ENCODE measurements around the gene SULT6B1.
"Not testable (repeated sequence)": the region's sequence is repeated elsewhere in the genome, so short reads cannot be mapped to it uniquely, and the experiment has no call there.

SULT6B1 gene

DNA sequence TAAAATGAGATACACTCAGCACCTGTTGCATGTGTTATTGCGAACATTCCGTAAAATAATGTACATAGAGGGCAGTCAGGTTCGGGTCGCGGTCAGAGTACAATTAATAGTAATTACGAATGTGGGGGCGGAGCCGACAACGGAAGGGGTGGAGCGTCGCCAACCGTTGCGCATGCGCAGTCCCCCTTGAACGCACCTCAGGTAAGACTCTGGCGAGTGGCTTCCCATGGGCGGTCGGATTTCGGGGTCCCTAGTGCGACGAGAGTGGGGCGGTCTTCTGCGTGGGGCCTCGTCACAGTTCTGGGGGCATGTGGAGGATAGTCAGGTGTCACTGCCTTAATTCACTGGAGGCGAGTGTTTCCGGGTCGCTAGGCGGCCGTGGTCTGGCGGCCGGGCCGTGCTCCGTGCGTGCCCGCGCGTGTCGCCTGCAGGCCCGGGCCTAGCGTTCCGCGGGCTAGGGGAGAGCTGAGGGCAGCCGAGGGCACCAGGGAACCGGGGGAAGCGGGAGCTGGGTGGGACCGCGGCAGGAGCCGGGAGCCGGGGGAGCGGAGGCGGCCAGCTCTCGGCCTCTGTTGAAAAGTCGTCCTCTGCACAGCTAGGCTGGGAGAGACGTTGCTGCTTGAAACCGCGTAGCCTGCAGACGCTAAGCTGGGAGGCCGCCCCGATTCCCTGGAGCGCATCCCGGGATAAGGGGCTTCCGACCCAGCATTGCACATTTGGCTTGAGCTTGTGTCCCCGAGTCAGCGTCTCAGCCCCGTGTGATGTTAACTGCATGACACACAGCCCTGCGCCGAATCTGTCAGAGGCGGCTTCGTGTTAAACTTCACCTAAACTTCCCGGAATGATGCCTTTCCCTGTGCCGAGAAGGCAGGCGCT lies 8.1 kb upstream of the SULT6B1 start, which contains the start of gene CEBPZOS:
CEBPZOS (plus strand) TSS at position 177 of the 876 bp plus-strand sequence. CDS start 3,209 bp downstream, outside the sequence.
- peak; percentile 74 for DNase-seq (ENCODE audit: low read depth, low spot score)
- TF ChIP-seq, protein P1, sequence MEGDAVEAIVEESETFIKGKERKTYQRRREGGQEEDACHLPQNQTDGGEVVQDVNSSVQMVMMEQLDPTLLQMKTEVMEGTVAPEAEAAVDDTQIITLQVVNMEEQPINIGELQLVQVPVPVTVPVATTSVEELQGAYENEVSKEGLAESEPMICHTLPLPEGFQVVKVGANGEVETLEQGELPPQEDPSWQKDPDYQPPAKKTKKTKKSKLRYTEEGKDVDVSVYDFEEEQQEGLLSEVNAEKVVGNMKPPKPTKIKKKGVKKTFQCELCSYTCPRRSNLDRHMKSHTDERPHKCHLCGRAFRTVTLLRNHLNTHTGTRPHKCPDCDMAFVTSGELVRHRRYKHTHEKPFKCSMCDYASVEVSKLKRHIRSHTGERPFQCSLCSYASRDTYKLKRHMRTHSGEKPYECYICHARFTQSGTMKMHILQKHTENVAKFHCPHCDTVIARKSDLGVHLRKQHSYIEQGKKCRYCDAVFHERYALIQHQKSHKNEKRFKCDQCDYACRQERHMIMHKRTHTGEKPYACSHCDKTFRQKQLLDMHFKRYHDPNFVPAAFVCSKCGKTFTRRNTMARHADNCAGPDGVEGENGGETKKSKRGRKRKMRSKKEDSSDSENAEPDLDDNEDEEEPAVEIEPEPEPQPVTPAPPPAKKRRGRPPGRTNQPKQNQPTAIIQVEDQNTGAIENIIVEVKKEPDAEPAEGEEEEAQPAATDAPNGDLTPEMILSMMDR (IDR thresholded peaks at IDR 0.05; ENCODE audit: low read depth, low read length), result no peak
- H3K4me3 ChIP-seq (ENCODE audit: low read depth, low read length), result peak within 1 kb of the TSS; percentile 76
- in situ Hi-C loops (cut with HindIII; ENCODE audit: low sequenced_read_pairs), result no loop called here

DNA sequence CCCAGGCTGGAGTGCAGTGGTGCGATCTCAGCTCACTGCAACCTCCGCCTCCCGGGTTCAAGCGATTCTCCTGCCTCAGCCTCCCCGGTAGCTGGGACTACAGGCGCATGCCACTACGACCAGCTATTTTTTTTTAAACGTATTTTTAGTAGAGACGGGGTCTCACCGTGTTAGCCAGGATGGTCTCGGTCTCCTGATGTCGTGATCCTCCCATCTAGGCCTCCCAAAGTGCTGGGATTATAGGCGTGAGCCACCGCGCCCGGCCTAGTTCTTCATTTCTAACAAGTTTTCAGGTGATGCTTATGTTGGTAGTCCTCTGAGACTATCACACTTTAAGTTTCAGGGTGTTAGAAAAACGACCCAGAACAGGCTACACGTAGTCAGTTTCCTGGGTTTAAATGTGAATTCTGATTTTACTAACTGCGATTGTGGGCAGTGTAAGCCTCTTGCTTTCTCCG lies 7.4 kb upstream of the SULT6B1 start:
- in situ Hi-C loops (cut with HindIII; ENCODE audit: low sequenced_read_pairs), result not testable (repeated sequence)

DNA sequence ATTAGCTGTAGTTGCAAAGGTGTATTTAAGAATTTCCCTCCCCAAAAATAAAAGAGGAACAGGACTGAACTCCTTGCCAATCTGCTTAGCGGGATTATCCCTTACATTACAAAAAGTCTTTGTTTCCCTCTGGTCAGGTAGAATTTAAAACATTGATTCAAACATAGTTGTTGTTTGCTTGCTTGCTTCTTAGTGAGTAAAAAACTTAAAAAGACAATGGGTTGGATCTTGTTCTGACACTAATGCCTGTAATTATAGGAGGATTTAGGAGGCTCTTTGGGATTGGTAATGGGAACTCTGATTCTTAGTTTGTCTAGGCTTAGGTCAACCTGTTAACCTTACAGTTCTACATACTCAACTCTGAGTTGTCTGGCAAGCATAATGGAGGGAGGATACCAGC lies 4.1 kb upstream of the SULT6B1 start:
- H3K4me3 ChIP-seq (ENCODE audit: low read depth, low read length), result no peak overlapping the region
- TF ChIP-seq, protein P1 (IDR thresholded peaks at IDR 0.05; ENCODE audit: low read depth, low read length), result no peak
- DNase-seq (ENCODE audit: low read depth, low spot score), result no peak
- in situ Hi-C loops (cut with HindIII; ENCODE audit: low sequenced_read_pairs), result no loop called here

More for the DNA sequence above, 7.4 kb upstream of the SULT6B1 start:
- peak overlapping the region; percentile 76 for H3K4me3 ChIP-seq (ENCODE audit: low read depth, low read length)
- DNase-seq (ENCODE audit: low read depth, low spot score), result not testable (repeated sequence)

DNA sequence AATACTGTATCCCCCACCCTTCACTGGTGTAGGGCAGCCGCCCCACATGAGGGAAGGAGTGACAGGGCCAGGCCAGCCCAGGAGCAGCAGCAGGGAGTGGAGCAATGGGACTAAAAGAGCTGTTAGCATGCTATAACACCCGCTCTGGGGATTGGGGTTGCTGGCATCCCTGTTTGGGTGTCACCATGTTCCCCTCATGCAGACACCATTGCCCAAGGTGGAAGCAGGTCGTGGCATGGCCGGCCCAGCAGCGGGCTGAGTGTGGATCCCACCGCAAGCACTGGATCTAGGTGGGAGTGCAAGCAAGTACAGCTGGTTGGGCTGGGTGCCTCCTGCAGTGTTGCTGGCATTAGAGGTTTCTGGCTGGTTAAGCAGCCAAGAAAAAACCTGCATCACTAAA lies 3.3 kb upstream of the SULT6B1 start:
- in situ Hi-C loops (cut with HindIII; ENCODE audit: low sequenced_read_pairs), result no loop called here
- TF ChIP-seq, protein P1 (IDR thresholded peaks at IDR 0.05; ENCODE audit: low read depth, low read length), result no peak
- DNase-seq (ENCODE audit: low read depth, low spot score), result no peak
- no peak overlapping the region for H3K4me3 ChIP-seq (ENCODE audit: low read depth, low read length)

DNA sequence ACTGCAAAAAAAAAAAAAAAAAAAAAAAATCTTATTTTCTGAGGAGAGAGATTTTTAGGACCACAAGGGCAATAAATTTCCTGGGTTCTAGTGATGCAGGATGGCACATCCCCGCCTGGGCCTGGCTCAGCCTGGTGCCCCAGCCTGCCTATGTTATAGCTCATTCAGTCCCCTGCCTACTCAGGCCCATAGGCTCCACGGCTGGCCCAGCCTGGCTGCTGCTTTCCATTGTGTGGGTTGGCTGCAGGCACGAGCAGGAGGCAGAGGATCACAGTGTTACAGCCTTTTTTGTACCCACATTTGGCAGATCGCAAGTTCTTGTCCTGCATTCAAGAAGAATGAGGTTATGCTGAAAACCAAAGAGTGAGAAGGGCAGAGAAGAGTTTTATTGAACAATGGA lies 2.8 kb upstream of the SULT6B1 start:
- no peak overlapping the region for H3K4me3 ChIP-seq (ENCODE audit: low read depth, low read length)
- in situ Hi-C loops (cut with HindIII; ENCODE audit: low sequenced_read_pairs), result no loop called here
- no peak for DNase-seq (ENCODE audit: low read depth, low spot score)
- TF ChIP-seq, protein P1 (IDR thresholded peaks at IDR 0.05; ENCODE audit: low read depth, low read length), result no peak

DNA sequence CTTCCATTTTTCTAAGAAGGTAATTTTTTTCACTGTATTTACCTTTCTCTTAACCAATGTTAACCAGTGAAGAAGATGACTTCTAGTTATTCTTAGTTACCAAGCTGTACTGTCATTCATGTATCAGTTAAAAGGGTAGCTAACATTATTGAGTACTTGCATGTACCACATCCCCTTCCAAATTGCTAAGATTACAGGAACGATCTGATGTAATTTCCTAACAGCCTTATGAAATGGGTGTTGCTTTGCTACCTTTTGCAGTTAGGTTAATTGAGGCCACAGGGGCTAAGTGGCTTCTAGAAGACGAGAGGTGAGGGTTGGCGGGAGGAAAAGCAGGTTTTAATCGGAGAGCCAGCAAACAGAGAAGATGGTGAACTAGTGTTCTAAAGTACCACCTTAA lies 1.8 kb upstream of the SULT6B1 start:
- no peak overlapping the region for H3K4me3 ChIP-seq (ENCODE audit: low read depth, low read length)
- DNase-seq (ENCODE audit: low read depth, low spot score), result no peak
- TF ChIP-seq, protein P1 (IDR thresholded peaks at IDR 0.05; ENCODE audit: low read depth, low read length), result no peak
- in situ Hi-C loops (cut with HindIII; ENCODE audit: low sequenced_read_pairs), result no loop called here

DNA sequence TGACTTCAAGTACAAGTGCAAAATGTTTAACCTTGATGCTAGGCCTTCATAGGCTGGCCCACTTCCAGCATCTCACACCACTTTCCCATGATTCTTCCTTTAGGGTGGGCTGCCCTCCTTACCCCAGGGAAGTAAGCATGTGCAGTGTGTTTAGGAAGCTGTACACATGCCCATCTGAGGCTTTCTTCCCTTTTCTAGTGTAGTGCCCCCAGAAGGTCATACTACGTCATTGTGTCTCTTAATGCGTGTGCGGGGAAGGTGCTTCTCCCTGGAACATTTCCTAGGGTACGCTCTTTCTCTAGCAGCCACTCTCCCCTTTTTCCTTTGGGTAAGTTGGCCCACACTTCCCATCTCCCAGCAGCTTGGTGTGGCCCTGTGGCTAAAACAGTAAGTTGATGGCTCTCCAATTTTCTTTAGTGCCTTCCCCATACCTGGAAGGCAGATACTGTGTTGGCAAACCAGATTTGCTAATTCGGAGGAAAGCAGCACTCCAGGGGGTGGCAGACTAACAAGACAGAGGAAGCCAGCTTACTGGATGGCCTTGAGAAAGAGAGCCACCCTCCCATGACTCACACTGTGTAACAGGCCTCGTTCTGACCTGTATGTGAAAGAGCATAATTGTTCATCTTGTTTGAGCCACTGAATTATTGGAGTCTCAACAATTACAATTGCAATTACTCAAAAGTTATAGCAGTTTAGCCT lies 1.1 kb upstream of the SULT6B1 start:
- in situ Hi-C loops (cut with HindIII; ENCODE audit: low sequenced_read_pairs), result no loop called here
- TF ChIP-seq, protein P1 (IDR thresholded peaks at IDR 0.05; ENCODE audit: low read depth, low read length), result no peak
- DNase-seq (ENCODE audit: low read depth, low spot score), result peak; percentile 90
- H3K4me3 ChIP-seq (ENCODE audit: low read depth, low read length), result no peak overlapping the region

Data from astrocyte of the spinal cord (primary cell).